HG03060 (cell line): ENCODE data around the gene BTBD10.

ENCODE experiments used
- ATAC-seq: cut with Tn5 transposase; IDR thresholded peaks from one replicate; pipeline ENCODE4 v1.9.1; 2021; ENCODE audit warnings: low read depth, moderate number of reproducible peaks; ENCODE audit not compliant: unreplicated experiment

Gene BTBD10

DNA sequence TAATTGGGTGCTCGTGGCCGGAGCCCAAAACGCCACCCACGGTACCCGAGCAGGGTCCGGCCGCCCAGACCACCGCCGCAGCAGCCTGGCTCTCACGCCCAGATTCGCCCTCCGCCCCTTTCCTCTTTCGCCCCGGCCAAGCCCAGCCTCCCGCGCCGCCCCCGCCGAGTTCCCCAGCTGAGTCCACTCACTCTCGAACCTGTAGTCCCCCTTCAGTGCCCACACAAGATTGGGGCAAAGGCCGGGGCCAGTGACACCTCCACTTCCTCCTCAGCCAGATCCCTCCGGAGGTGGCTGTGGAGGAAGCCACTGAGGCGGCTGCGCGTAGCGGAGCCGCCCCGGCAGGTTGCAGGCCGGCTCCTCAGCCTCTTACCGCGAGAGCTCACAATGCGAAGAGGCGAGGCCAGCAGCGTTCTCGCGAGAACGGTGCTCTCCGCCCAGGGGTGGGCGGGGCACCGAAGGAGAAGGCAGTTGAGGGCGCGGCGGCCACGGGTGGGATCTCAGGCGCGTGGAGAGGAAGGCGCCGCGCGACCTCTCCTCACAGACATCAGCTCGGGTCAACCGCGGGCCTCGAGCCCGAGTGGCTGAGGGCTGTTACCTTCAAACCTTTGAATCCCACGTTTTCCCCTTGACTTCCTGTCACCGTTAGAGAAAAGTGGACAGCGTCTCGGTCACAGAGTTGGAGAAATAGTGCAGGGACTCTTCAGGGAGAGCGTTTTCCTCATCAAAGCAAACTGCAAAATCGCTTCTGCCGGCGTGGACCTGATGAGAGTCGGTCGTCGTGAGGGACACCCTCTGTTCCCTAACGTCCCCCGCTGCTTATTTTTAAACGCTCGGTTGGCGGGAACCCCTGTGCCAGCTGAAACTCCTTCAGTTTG lies at the start of gene BTBD10:
TSS of gene BTBD10 (minus strand) at position 322 of the 878 bp plus-strand sequence. CDS start 18,098 bp downstream, outside the sequence.
- peak; percentile 84 for ATAC-seq

GRCh38 chr11:13503393-13503792 lies 40.4 kb upstream of the BTBD10 start:
- no peak for ATAC-seq

GRCh38 chr11:13502492-13502891 lies 39.5 kb upstream of the BTBD10 start:
- ATAC-seq = no peak

- no peak for ATAC-seq
Measured at GRCh38 chr11:13495929-13496328, 32.9 kb upstream of the BTBD10 start, which contains the start of gene PTH. PTH (minus strand) TSS chr11:13495997; CDS start chr11:13492855, 3,142 bp downstream.

DNA sequence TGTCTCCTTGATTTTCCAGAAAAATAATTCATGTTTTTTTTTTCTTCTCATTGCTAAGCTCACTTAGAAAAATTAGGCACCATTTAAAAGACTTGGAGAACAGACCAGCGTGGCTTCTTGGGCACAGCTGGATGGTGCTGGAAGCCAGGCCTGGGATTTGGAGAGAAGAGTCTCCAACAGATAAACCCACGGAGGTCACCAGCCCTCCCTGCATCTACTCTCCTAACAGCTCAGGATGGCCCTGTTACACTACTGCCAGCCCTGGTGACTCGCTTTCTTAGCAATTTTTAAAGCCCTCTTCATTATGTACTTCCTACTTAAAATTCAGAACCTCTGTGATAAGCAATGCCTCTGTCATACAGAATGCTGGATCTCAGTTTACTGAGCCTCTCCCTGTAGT lies 31.0 kb upstream of the BTBD10 start:
- no peak for ATAC-seq

DNA sequence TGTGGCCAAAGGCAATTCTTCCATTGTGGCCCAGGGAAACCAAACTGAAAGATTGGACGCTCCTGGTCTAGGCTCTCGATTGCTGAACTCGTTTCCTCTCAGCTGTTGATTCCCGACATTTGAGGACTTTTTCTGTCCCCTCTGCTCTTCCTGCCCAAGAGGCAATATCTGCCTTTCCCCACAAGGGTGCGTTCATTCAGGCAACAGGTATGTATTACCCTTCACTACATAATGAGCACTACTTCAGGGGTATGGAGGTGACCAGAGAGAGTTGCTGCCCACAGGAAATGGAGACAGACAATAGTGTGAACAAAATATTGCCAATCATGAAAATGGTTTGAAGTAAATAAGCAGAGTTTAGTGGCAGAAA lies 24.6 kb upstream of the BTBD10 start:
- peak; percentile 53 for ATAC-seq

DNA sequence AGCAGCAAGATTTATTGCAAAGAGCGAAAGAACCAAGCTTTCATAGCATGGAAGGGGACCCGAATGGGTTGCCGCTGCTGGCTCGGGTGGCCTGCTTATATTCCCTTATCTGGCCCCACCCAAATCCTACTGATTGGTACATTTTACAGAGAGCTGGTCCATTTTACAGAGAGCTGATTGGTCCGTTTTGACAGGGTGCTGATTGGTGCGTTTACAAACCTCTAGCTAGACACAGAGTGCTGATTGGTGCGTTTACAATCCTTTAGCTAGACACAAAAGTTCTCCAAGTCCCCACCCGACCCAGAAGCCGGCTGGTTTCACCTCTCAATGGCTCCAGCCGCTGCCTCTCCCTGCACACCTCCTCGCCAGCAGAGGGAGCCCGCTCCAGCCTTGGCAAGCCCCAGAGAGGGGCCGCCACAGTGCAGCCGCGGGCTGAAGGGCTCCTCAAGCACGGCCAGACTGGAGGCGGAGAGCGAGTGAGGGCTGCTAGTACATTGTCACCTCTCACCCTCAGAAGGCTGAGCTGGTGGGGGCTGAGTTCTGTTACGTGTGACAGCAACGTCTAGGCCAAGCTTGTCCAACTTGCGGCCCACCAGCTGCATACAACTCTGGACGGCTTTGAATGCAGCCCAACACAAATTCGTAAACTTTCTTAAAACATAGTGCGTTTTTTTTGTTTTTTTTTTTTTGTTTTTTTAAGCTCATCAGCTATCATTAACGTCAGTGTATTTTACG lies 24.1 kb upstream of the BTBD10 start:
- ATAC-seq = peak; percentile 78

DNA sequence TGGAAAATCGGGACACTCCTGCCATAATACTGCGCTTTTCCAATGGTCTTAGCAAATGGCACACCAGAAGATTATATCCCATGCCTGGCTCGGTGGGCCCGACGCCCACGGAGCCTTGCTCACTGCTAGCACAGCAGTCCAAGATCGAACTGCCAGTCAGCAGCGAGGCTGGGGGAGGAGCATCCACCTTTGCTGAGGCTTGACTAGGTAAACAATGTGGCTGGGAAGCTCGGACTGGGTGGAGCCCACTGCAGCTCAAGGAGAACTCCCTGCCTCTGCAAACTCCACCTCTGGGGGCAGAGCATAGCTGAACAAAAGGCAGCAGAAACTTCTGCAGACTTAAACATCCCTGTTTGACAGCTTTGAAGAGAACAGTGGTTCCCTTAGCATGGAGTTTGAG lies 17.2 kb upstream of the BTBD10 start:
- no peak for ATAC-seq

DNA sequence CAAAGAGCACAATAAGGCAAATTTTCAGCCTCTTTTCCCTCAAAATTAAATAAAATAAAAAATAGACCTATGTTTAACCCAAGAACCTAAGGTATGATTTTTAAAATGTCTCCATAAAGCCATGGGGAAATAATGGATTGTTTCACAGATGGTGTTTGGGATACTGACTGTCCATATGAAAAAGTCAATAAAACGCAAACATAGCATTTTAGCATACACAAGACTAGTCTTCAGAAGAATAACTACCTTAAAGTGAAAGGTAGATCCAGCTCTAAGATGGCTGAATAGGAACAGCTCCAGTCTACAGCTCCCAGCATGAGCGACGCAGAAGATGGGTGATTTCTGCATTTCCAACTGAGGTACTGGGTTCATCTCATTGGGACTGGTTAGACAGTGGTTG lies 16.7 kb upstream of the BTBD10 start:
- ATAC-seq = no peak

- no peak for ATAC-seq
Measured at GRCh38 chr11:13475091-13475490, 12.1 kb upstream of the BTBD10 start.

- no peak for ATAC-seq
Measured at GRCh38 chr11:13473013-13473722, 10.1 kb upstream of the BTBD10 start.

DNA sequence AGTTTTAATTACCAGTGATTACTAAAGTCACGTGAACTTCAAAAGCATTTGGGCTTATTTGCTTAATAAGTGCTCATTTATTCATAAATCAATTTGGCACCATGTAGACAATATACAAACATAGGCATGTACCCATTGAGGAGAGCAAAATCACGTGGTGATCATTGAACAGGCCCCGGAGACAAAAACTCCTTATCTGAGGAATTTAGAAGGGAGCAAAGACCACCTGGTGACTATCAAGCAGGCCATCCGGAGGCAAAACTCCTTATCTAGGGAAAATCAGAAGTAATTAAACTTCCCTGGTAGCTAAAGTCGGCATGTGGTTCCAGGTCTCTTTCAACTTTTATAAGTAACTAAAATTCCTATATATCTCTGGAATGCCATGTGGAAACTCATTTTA lies 5.7 kb upstream of the BTBD10 start:
- ATAC-seq = no peak

DNA sequence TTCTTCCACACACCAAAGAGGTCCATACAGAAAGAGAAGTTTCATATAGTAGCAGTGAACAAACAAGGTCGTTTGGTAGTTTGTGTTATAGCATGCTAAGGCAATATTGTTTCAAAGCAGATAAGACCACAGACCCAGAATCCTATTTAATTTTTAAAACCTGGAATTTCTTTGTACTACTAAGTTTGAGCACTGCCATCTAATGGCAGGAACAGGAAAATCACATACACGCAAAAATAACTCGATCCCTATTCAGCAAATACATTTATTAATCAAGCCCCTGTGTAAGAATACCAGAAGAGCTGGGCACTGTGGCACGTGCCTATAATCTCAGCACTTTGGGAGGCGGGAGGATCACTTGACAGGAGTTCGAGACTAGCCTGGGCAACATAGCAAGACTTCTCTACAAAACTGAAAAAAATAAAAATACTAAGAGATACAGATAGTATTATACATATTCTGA lies 2.9 kb upstream of the BTBD10 start:
- no peak for ATAC-seq

DNA sequence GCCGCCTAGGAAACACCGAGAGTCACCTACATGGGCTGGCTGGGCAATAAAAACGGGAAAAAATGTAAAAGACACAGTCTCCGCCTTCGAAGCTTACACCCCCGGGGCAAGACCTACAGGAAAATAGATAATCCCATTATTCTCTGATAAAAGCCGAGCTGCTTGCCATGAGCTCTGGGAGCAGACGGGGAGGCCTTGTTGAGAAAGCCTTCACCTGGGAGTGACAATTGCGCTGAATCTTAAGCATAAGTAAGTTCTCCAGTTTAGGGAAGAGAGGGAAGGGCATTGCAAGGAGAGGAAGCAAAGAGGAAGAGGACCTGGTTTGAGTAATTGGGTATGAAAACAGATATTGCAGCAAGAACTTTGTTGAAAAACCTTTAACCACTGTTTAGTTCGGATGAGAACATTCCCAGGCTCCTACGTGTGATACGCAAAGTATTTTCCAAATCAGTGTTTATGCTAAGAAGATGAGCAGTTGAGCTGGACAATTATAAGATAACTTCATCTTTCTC lies 813 bp upstream of the BTBD10 start:
- no peak for ATAC-seq

GRCh38 chr11:13462311-13462900 lies 616 bp downstream of the BTBD10 start:
- ATAC-seq = peak; percentile 24

- no peak for ATAC-seq
Measured at GRCh38 chr11:13461291-13461690, 1.7 kb downstream of the BTBD10 start.

DNA sequence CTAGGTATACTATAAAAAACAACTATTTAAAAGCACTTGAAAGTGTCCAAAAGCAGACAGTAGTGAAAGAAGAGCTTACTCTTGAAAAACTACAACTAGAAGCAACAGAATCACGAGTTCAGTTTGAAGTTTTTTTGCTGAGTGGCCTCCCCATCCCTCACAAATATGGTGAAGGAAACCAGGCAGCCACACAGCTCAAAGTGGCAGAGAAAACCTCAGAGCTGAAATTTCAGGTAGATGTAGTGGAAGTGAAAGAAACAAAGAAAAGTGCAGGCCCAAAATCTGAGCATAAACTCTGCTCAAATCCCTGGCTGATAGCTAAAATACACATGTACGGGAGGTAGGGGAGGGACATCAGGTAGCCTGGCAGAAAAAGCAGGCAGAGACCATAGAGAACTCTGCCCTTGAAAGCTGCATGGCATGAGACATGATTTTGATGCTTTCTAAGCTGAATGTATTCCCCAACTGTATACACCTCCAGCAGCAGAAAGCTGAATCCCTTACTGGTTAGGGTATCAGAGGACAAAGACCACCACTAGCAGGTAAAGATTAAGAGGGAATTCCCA lies 12.1 kb downstream of the BTBD10 start:
- no peak for ATAC-seq

DNA sequence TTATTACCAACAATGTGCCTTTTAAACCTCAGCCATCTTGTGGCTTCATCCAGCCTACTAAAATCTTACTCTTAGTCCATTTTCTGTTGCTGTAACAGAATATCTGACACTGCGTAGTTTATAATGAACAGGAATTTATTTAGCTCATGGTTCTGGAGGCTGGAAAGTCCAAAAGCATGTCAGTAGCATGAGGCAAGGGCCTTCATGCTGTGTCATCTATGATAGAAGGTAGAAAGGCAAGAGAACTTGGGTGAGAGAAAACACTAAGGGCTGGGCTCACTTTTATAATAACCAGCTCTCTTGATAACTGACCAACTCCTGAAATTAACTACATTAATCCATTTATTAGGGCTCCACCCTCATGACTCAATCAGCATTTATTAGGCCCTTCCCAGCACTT lies 13.5 kb downstream of the BTBD10 start:
- no peak for ATAC-seq

GRCh38 chr11:13448876-13449275 lies 14.1 kb downstream of the BTBD10 start:
- ATAC-seq = no peak

GRCh38 chr11:13446444-13446843 lies 16.6 kb downstream of the BTBD10 start:
- ATAC-seq = no peak
